ENCODE data around the gene ATG7.

GRCh38 chr3:11554236-11554610 lies 282.0 kb downstream of the ATG7 start:
- TF ChIP-seq POLR2A (IDR thresholded peaks at IDR 0.05) = no peak
- TF ChIP-seq, protein P1, sequence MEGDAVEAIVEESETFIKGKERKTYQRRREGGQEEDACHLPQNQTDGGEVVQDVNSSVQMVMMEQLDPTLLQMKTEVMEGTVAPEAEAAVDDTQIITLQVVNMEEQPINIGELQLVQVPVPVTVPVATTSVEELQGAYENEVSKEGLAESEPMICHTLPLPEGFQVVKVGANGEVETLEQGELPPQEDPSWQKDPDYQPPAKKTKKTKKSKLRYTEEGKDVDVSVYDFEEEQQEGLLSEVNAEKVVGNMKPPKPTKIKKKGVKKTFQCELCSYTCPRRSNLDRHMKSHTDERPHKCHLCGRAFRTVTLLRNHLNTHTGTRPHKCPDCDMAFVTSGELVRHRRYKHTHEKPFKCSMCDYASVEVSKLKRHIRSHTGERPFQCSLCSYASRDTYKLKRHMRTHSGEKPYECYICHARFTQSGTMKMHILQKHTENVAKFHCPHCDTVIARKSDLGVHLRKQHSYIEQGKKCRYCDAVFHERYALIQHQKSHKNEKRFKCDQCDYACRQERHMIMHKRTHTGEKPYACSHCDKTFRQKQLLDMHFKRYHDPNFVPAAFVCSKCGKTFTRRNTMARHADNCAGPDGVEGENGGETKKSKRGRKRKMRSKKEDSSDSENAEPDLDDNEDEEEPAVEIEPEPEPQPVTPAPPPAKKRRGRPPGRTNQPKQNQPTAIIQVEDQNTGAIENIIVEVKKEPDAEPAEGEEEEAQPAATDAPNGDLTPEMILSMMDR (IDR thresholded peaks at IDR 0.05) = no peak
